ENCODE measurements around the gene ZCCHC2. TPM values are rescaled to one million over a fixed set of nuclear protein-coding genes. Genes with fewer than 3 reads are reported as not detected.
A peak's percentile ranks its signal among the peaks of the same experiment; 100 is the strongest.

ZCCHC2 gene
- total RNA-seq, 1 donor, result 20.5 TPM

DNA sequence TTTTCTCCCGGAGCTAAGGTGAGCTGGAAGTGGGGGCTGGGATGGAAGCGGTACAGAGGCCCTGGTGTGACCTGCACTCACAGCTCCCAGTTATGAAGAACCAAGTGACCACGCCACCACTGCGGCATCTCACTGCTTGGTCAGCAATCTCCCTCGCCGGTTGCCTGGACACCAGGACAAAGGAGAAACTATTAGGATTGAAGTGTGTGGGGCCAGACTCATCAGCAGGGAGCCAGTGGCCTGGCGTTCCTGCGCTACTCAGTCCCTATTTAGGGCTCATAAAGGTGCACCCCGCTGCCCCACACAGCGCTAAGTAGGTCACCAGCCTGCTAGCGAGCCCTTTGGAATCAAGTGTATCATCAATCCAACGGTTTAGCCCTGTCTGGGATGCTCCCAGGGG lies 82.9 kb downstream of the ZCCHC2 start:
- no peak for DNase-seq (ENCODE audit: low read depth in 2 of 3, low spot score in 2 of 3)

GRCh38 chr18:62606106-62606505 lies 83.3 kb downstream of the ZCCHC2 start:
- DNase-seq (ENCODE audit: low read depth in 2 of 3, low spot score in 2 of 3), result no peak

DNA sequence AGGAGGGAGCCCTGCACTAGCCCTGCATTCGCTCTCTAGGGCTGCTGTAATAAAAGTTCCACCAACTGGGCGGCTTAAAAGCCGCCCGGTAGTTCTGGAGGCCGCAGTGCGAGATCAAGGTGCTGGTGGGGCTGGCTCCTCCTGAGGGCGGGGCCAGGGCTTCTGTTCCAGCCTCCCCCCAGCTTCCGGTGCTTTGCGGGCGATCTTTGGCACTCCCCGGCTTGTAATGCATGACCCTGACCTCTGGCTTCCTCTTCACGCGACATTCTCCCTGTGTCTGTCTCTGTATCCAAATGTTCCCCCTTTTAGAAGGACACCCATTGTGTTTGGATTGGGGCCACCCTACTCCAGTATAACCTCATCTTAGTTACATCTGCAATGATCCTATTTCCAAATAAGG lies 84.5 kb downstream of the ZCCHC2 start:
- no peak for DNase-seq (ENCODE audit: low read depth in 2 of 3, low spot score in 2 of 3)

GRCh38 chr18:62607708-62608428 lies 85.0 kb downstream of the ZCCHC2 start:
- no peak for DNase-seq (ENCODE audit: low read depth in 2 of 3, low spot score in 2 of 3)

- no peak for DNase-seq (ENCODE audit: low read depth in 2 of 3, low spot score in 2 of 3)
Observed at GRCh38 chr18:62609764-62610163, 86.9 kb downstream of the ZCCHC2 start.

DNA sequence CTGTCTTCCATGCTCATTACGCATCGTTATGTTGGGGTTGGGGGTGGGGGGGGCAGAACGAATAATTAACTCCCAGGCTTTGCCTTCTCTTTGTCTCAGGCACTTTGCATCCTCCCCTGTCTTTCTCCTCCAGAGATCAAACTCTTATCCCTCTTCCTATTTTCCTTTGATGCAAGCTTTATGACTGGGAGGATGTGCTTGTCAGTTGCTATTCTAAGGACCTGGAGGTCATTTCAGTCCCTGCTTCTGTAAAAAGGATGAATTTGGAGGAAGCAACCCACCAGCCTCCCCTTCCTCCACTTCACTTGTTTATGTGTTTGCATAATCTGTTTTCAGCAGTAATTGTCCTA lies 87.5 kb downstream of the ZCCHC2 start:
- DNase-seq (ENCODE audit: low read depth in 2 of 3, low spot score in 2 of 3), result no peak

GRCh38 chr18:62610701-62611411 lies 88.0 kb downstream of the ZCCHC2 start:
- no peak for DNase-seq (ENCODE audit: low read depth in 2 of 3, low spot score in 2 of 3)

DNA sequence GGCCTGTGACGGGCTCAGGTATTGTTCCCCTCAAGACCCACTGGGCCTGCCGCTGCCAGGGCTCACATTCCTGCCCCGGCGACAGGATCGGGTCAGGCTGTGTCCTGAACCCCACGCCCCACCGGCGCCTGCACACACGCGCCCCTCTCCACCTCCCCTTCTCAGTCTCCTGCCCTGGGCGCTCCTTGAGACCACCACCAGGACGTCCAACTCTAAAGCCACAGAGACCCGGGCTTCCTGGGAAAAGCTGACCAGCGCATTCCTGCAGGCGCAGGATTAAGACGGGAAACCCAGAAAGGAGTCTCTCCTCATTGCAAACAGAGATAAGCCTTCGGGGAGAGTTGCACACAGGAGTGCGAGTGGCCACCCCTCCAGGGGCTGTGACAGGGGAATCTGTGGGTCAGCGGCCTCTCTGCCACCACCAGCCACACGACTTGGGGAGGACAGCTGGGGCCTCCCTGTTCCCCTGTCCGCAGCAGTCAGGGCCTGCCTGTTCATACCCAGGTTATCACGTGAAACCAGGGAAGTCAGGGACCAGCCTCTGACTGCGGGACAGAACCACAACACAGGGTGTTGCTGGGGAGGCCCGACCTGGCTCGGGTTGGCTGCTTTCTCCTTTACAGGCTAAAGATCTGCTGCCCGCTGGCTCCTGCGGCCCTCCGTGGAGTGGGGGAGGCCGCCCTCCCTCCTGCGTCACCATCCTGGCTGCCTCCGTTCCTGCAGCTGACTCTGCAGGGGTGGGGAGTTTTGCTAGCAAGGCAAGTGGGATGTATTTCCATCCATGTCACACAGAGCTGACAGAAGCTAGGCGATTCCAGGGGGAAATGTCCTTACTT lies 88.8 kb downstream of the ZCCHC2 start:
- DNase-seq (ENCODE audit: low read depth in 2 of 3, low spot score in 2 of 3), result no peak

DNA sequence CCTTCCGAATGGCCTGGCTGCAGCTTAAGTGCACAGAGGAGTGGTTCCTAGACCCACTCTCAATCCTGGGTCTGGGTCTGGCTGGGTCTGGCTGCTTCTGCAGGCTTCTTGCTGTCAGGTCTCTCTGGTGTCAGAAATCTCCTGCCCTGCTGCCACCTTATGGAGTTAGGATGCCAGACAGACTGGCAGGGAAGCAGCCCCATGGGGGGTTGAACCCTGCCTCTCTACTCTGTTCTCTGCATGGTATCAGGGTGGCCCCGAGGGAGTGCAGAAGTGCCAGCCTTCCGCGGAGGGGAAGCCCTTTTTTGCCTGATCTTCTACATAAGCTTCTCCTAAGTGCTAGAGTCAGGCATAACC lies 89.4 kb downstream of the ZCCHC2 start:
- DNase-seq (ENCODE audit: low read depth in 2 of 3, low spot score in 2 of 3), result no peak

- DNase-seq (ENCODE audit: low read depth in 2 of 3, low spot score in 2 of 3), result no peak
Observed at GRCh38 chr18:62612776-62613175, 90.0 kb downstream of the ZCCHC2 start.

- DNase-seq (ENCODE audit: low read depth in 2 of 3, low spot score in 2 of 3), result peak in 1 of 3 donors; percentile 16
Observed at GRCh38 chr18:62614494-62614893, 91.7 kb downstream of the ZCCHC2 start.

DNA sequence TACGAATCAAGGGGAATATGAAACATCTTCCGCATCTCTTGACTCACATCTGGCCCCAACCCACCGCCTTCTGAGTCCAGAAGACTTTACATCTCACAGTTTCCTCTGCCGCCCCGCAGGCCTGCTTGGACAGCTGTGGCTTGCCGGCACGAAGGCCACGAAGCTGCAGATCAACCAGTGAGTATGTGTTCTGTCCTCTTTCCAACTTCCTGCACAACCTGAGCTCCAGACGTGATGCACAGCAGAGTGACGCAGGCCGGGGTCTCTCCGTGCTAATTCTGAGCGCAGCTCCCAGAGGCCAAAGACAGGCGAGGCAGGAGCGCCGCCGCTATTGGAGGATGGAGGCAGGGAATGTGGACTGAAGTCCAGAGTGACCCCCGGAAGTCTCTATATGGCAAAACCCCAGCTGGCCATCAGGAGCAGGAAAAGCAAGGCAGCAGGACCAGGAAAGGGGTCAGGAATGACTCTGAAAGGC lies 93.5 kb downstream of the ZCCHC2 start:
- no peak for DNase-seq (ENCODE audit: low read depth in 2 of 3, low spot score in 2 of 3)

- no peak for DNase-seq (ENCODE audit: low read depth in 2 of 3, low spot score in 2 of 3)
Observed at GRCh38 chr18:62617793-62618591, 95.2 kb downstream of the ZCCHC2 start.

DNA sequence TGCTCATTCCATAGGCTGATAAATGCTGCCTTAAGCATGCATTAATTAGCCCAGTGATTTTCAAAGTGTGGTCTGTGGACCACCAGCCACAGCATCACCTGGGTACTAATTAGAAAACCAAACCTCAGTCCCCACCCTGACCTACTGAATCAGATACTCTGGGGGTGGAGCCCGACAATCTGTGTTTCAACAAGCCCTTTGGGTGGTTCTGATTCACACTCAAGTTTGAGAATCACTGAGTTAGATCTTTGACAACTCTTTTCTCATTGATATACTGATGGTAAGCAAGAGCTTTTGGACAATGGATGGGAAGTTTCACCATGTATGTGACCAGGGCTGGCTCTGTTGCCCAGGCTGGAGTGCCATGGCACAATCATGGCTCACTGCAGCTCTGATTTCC lies 95.9 kb downstream of the ZCCHC2 start:
- no peak for DNase-seq (ENCODE audit: low read depth in 2 of 3, low spot score in 2 of 3)

GRCh38 chr18:62621546-62621945 lies 98.7 kb downstream of the ZCCHC2 start:
- peak in 1 of 3 donors; percentile 19 for DNase-seq (ENCODE audit: low read depth in 2 of 3, low spot score in 2 of 3)

DNA sequence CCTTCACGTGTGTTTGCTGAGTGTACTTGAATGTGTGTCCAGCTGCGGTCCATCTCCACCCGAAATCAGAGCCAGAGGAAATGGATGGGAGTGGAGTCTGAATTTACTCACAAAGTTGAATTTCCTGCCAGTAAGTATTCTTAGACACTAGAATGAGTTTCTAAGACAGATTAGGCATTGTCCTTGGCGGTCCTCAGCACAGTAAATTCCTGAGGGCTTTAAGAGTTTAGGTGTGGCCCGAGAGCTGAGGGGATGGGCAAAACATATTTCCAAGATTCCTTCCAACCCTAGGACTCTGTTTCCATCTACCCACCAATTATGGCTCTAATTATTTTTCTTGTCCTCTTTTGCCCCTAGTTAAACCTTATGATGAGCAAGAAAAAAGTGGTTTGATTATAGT lies 102.2 kb downstream of the ZCCHC2 start:
- DNase-seq (ENCODE audit: low read depth in 2 of 3, low spot score in 2 of 3), result no peak

Other genes starting within 250 kb of the ZCCHC2 start
- 2.2 TPM for gene TNFRSF11A, start 197.7 kb upstream of the ZCCHC2 start, total RNA-seq
- 19.1 TPM for gene PHLPP1, start 192.5 kb downstream of the ZCCHC2 start, total RNA-seq

Measured in hematopoietic multipotent progenitor cell (in vitro differentiated cells).